Measurements from ENCODE around the gene PLPPR3.

Gene PLPPR3

DNA sequence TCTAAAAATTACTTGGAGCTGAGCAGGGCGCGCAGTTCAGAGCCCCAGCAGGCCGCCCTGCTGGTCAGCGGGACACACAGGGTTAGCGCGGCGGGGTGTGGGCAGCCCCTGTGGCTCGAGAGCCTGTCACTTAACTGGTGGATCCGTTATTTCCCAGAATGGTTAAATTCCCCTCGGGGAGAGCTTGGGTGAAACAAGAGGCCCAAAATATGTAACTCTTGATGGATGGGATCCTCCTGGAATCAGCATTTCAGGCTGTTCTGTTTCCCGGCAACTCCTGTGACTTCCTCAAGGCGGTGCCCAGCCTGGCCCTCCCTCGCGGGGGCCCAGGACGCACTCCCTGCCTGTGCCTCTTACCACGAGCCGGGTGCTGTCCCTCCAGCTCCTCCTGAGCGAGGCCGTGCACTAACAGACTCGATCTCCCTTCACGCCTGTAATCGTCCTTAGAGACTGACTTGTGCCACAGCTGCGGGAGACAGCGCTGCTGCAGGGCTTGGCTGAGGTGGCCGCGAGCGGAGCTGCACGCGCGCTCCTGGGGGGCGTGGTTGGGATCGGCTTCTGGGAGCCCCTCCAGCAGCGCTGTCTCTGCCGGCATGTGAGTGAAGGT, 14.8 kb downstream of the PLPPR3 start:
- no peak for DNase-seq

GRCh38 chr19:805600-806550, 15.9 kb downstream of the PLPPR3 start:
- DNase-seq = no peak

GRCh38 chr19:805166-805551, 16.6 kb downstream of the PLPPR3 start:
- DNase-seq = no peak

- no peak for DNase-seq
Measured at GRCh38 chr19:804419-805165, 17.2 kb downstream of the PLPPR3 start.

DNA sequence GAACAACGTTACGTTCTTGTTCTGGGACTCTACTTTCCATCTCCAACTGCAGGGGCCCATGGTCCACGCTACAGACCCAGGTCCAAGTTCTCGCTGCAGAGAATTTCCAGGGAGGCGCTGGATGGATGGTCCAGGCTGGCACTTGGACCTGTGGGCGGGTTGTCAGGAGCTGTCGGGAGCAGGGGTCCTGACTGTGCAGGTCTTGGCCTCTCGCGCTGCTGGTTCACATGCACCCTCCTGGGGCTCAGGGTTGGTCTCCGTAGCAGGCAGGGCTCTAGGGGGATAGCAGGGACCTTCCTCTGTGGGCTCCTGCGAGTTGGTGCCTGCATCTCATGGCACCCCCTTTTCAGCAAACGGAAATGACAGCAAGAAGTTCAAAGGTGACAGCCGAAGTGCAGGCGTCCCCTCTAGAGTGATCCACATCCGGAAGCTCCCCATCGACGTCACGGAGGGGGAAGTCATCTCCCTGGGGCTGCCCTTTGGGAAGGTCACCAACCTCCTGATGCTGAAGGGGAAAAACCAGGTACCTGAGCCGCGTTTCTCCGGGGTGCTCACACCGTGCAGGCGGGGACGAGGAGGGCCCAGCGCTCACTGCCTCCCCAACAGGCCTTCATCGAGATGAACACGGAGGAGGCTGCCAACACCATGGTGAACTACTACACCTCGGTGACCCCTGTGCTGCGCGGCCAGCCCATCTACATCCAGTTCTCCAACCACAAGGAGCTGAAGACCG, 17.9 kb downstream of the PLPPR3 start:
- no peak for DNase-seq

DNA sequence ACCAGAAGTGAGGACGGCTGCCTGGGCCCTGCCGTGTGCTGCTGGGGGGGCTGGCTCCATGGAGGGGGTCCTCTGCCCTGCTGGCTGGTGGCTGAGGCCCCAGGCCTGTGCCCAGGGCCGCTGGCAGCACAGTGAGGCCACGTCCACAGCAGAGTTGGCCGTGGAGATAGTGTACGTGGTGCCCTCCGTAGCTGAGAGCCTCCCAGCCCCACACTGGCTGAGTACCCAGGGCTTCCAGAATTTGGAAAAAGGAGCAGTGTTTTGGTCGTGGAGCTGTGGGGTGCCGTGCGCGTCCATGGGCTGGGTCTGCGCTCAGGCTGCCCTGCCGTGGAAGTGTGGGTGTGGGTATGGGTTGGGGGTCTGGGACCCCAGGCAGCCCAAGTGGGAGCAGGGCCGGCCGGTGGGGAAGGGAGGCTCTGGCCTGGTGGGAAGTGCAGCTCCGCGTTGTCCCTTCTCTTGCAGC, 18.6 kb downstream of the PLPPR3 start:
- DNase-seq = no peak

GRCh38 chr19:802498-803098, 19.2 kb downstream of the PLPPR3 start:
- no peak for DNase-seq

DNA sequence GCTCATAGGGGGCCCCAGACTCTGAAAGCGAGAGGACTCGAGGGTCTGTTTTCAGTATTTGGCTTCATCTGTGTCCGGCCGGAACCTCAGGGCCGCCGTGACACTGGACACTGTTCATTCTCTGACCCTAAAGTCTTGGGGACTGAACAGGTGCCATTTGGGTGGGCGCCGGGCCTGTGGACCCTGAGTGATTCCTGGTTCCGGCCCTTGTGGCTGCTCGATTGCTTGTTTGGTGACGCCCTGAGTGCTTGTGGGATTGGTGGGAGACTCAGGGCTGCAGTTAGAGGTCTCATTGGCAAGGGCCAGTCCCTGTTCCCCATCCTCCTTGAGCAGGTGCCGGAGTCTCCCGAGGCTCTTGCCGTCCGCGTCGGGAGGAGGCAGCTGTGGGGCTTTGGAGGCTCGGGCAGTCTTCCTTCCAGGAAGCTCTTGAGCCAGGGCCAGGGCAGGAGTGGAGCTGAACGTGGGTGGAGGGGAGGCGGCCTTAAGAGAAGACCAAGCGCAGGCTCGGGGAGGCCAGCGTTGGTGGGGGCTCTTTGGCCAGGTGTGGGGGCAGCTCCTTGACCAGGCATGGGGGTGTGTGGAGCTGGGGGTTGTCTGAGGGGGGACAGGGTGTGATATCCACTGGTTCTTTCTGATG, 19.8 kb downstream of the PLPPR3 start:
- DNase-seq = no peak

DNA sequence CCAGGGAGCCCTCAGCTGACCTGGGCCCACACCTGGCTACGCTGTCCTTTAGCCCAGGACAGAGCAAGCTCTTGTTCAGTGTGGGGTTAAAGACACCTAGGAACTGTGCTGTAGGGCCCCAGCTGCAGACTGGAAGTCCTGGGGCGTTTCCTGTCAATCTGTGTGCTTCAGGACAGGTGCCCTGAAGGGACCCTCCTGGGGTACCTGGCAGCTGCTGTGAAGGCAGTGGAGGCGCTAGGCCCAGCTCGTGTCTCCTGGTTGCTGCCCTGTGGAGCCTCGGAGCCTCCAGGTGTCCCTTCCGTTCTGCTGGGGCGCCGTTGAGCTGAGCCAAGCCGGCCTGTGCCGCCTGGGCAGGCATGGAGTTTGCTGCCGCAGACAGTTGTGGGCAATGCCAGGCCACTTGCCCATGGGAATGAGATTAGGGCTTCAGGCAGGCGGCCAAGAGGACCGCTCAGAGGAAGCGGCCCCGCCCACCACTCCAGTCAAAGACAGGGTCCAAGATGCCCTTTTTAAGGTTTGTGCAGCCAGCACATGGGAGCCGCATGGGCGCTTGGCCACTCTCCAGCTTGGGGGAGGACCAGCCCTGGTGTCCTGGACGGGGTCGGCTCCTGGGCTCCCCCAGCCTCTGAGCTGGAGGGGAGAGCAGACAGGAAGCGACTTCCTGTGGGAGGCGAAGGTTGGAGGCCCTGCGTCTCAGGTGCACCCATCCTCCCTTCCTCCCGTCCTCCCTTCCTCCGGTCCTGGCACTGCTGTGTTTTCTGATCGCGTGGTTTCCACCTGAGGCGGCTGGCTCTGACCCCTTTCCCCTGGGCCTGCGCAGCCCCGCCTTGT, 20.5 kb downstream of the PLPPR3 start:
- DNase-seq = no peak

GRCh38 chr19:800360-801029, 21.3 kb downstream of the PLPPR3 start:
- DNase-seq = no peak

DNA sequence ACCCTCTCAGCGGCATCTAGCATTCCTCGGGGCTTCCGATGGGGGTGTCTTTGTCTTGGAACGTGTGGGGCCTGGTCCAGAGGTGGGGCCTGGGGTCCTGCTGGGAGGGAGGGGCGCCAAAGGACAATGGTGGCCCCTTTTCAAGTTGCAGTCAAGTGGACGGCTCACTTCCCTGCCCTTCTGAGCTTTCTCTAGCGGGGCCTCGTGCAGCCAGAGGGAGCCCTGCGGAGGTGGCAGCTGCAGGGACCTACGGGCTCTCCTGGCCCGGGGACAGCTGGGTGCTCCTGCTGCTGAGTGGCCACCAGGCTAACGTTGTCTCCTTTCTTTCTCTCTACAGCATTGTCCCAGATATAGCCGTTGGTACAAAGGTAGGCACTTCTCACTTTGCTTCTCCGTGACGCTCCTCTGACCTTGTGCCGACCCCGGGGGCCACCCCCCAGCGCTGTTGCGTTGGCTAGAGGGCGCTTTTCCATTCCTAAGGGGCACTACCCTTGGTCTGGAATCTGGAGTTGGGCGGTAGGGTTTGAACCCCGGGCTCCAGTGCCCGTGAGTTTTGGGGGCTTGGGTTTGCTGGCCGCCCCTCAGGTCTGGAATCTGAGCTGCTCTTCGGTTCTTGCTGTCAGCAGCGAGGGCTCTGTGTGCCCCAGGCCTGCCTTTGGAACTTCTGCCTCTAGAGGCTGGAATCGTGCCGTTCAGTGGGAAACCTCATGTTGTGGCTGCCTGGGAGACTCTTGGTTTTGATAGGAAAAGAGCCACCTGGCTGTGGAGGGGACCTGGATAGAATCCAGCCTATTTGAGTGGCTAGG, 22.5 kb downstream of the PLPPR3 start:
- DNase-seq = peak; percentile 20

DNA sequence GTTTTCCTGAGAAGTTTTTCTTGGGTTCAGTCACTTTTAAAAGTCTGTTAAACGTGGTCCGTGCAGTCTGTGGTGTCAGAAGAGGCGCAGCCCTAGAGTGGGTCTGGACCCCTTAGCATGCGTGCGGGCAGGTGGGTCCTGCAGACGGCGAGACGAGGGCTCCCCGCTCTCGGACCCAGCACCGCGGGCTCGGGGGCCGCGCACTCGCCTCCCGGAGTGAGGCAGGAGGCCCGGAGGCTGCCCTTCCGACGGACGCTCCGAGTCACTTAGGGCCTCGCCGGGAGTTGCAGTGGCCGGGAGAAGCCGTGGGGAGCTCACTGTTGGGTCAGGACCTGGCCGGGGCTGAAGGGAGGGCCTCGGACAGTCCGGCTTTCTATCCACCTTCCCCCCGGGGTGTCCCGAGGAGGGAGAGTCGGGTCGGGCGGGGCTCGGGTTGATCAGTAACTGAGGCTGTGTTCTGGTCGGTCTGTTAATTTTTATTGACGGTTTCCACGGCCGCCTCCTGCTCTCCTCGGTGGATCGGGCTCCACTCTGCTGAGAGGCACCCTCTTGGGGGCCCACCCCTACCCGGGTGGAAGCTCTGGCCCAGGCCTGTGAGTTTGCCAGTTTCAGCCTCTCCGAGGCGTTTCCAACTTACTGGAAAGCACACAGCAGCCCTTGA, 23.2 kb downstream of the PLPPR3 start:
- DNase-seq = no peak

GRCh38 chr19:797528-798414, 24.0 kb downstream of the PLPPR3 start:
- peak; percentile 83 for DNase-seq

DNA sequence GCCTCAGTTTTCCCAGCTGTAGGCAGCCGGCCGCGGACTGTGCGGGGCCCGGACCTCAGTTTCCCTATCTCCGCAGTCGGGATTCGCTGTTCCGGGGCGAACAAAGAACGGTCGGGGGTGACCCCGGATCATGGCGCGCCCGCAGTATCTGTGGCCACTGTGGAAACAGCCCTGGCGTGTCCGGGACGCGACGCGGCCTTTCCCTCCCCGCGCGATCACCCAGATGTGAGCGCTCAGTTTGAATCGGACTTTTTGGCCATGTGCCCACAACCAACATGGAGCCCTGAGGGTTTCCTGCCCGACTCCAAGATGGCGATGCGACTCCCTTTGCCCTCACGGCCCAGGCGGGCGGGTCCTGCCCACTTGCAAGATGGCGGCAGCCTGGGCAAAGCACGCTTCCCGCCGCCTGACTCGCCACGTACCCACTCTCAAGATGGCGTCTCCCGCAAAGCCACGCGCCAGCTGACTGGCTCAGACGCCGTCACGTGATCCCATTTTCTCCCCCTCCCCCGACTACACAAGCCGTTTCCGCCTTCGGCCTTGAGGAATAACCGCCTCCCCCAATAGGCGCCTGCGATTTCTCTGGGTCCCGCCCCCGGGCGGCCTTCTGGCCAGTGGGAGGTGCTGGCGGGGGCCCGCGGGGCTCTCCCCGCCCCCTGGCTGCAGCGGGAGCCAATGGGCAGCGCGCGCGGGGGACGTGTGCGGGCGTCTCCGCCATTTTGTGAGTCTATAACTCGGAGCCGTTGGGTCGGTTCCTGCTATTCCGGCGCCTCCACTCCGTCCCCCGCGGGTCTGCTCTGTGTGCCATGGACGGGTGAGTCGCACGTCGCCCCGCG, 24.8 kb downstream of the PLPPR3 start, which contains the start of gene PTBP1:
TSS of gene PTBP1 (plus strand) at position 761 of the 836 bp plus-strand sequence. CDS start at position 807, 46 bp downstream.
- DNase-seq = peak; percentile 99

DNA sequence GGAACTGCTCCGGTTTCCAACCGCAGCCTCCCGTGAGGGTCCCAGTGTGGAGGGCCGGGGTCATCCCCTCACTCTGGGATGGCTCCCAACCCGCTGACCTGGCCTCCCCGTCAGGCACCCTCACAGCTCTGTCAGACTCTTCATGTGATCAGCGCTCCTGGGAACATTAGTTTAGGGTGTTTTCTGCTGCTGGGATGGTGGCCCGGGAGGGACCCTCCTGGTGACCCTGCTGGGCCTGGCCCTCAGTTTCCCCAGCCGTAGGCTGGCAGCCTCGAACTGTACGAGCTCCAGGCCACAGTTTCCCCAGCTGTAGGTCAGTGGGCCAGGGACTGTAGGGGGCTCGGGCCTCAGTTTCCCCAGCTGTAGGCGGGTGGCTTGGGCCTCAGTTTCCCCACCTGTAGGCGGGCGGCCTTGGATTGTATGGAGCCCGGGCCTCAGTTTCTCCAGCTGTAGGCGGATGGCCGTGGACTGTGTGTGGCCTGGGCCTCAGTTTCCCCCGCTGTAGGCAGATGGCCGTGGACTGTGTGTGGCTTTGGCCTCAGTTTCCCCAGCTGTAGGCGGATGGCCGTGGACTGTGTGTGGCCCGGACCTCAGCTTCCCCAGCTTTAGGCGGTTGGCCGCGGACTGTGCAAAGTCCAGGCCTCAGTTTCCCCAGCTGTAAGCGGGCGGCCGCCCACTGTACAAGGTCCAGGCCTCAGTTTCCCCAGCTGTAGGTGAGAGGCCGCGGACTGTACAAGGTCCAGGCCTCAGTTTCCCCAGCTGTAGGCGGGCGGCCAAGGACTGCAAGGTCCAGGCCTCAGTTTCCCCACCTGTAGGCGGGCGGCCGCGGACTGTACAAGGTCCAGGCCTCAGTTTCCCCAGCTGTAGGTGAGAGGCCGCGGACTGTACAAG, 25.8 kb downstream of the PLPPR3 start:
- DNase-seq = no peak
